NCI-H2029 (cell line): ENCODE measurements around the gene MAGEL2.

ENCODE experiments used
- DNase-seq: peaks from one replicate; lab custom pipeline; 2025; lab: John Stamatoyannopoulos, UW

Gene MAGEL2

DNA sequence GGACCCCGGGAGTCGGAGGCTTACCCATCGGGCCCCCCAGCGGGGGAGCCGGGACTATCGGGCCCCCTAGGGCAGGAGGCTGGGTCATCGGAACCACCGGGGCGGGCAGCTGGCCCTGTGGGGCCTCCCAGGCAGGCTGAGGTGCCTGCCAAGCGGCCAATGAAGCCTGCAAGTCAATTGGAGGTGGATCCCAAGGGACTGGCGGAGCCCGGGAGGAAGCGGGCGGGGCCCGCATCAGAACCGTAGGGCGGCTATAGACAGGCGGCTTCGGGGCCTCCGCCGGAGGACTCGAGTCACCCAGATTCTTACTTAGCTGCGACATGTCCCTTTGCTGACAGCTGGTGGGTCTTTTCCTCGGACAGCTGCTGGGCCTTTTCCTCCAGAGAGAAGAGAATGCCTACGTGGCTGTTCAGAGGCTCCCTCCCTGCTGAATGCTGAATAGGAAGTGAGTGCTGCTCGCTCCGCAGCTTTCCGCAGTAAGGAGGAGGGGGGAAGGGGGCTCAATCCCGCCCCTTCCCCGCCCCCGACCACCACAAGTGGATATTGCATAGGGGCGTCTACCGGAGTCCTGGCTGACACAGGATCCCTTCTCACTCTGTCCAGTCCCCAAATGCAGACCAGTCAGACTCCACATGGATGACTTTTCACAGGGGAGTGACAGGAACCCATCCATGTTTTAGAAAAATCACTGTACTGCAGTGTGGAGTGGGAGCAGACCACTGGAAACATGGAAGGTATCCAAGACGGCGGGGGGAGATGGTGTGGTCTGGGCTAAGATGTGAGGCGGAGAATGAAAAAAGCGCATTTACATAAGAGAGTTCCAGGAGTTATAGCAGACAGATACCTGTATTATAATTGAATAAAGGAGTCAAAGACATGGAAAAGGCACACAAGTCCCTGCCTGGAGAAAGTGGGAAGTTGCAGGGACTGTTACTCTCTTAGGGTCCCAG lies at the start of gene MAGEL2:
MAGEL2 (minus strand) TSS at position 447 of the 950 bp plus-strand sequence; CDS start at position 322, 125 bp downstream.
- no peak for DNase-seq

DNA sequence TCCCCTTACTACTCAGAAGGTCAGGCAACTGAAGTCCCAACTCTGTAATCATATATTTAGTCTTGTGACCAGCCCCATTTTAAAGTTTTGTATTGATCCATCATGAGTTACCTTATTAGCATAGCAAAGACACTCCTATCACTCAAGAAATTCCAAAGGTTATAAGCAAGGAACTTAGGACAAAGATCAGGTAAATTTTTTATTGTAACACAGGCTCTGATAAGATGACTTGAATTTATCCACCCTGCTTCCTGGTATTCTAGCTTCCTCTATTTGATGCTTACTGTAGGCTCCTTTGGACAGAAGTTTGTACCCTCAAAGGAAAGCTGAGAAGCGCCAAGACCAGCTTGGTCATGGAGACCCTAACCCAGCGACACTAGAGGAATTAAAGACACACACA lies 47.6 kb upstream of the MAGEL2 start:
- DNase-seq = no peak

DNA sequence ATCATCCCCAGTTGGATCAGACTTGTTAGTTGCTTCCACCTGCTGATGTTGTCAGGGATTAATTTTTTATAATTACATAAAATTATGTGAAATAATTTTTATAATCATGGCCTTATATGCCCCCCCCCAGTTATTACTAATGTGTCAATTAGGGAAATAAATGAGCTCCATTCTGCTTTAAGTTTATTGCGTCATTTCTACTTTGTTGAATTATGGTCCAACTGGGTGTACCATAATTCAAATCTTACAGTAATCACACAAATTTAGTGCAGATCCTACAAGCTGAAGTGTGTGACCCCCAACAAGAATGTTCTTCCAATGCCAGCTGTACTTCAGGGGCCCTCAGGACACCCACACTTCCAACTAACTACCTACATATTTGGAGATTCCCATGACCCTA lies 46.9 kb upstream of the MAGEL2 start:
- no peak for DNase-seq

DNA sequence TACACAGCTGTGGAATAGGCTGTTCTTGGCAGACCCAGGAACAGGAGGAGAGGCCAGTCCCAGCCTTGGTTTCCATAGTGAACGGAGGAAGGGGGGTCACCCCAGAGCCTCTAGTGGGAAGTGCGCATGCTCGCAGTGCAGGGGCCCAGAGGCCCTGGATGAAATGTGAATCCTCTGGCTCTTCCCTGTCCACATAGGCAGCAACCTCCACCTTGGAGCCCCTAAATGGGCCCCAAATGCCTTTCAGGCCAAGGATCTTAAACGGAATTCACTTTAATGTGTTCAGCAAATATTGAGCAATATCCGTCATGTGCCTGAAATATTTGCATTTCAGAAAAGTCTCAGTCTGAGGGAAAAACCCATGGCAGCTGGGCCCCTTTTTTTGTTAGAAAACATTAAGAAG lies 42.8 kb upstream of the MAGEL2 start:
- no peak for DNase-seq

DNA sequence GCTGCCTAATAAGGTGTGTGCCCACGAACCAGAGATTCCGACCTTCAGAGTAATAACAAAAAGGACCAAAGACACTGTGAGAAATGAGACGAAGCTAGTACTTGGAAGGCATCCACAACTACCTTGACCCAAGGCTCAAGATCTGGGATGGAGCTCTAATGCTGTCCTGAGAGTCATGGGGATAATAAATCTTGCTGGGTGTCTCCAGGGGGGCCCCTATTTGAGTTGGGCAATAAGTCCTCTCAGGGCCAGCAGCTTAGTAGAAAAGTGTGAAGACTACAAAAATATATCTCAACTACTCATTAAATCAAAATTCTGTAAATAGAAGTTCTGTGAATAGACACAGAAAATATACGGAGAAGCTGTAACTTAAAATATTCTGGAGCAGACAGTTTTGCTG lies 42.3 kb upstream of the MAGEL2 start:
- DNase-seq = no peak

DNA sequence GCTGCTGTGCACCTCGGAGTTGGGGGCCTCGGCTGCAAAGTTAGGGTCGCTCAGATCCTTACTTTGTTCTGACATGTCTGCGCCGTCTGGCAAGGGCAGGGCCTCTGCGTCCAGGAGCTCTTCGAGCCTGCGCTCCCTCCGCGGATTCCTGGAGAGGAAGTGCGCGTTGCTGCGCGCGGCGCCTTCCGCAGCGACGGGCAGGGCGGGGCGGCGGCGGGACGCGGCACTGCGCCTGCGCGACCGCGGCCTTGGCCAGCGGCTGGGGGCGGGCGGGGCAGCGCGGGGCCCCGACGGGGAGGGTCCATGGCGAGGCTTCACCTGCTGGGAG lies 39.4 kb upstream of the MAGEL2 start, which contains the start of gene NDN:
NDN (minus strand) TSS at position 163 of the 328 bp plus-strand sequence; CDS start at position 75, 88 bp downstream.
- peak; percentile 37 for DNase-seq

DNA sequence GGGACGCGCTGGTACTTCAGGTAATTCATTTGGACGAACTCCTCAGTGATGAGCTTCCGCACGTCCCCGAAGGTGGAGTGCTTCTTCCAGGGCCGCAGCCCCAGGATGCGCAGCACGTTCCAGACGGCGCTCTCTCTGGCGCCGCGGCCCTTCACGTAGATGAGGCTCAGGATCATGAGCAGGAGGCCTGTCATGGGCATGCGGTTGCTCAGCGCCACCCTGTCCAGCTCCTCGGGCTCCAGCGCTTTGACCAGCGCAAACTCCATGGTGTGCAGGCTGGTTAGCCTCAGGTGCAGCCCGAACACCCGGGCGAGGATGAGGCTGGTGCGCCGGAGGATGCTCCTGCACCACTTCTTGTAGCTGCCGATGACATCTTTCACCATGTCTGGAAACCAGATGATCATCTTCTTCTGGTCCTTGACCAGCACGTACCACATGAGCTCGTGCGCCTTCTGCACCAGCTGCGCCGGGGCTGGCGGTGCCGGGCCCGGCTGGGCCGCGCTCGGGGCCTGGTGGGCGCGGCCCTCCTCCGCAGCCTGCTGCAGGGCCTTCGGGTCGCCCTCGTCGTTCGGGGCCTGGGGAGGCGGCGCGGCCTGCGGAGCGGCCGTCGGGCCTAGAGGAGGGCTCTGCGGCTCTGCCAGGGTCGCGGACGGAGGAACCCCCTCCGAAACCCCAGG lies 38.9 kb upstream of the MAGEL2 start:
- DNase-seq = no peak

DNA sequence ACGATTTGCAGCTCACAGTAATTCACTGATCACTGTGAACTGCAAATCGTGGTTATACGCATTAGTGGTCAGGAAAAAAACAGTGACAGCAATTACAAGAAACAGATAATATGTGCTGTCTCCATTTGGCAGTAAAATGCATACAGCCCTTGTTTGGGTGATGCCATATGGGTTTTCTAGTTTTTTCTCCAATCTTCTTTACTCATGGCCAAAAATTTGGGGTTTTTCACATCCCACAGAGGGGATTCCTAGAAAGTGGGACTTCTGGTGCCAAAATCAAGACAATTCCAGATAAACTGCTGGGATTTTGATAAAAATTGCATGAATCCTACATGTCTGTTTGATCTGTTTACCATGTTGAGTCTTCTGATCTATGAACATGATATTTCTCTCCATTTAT lies 23.8 kb upstream of the MAGEL2 start:
- DNase-seq = no peak

DNA sequence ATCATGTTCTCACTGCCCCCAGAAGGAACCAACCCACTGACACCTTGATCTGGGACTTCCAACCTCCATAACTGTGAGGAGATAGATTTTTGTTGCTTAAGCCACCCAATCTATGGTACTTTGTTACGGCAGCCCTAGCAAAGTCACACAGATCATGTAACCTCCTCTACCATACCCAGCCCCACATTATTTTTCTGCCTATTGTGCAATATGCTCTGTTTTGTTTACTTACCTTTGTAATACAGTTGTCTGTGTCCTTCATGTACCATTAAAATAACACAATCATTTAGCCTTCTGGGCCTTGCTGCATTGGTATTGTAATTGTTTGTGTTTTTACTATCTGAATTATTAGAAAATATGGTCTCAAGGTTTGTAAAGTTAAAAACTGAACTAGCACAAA lies 23.3 kb upstream of the MAGEL2 start:
- DNase-seq = no peak

DNA sequence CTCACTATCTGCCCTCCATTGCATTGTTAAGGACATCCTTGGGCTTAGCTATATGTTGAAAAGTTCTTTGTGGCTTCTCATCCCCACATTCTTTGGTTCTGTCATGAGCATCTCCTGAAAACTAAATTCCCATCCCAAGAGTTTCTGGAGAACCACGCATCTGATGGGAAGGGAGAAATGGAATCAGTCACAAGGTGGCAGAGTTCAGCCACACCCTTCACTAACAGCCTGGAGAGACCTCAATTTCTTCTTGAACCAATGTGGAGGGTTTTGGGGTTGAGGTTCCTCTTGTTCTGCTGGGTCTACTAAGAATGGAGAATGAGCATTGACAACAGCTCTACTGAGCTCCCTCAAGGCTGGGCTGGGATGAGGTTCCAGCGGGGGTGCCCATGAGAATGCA lies 15.6 kb upstream of the MAGEL2 start:
- no peak for DNase-seq

DNA sequence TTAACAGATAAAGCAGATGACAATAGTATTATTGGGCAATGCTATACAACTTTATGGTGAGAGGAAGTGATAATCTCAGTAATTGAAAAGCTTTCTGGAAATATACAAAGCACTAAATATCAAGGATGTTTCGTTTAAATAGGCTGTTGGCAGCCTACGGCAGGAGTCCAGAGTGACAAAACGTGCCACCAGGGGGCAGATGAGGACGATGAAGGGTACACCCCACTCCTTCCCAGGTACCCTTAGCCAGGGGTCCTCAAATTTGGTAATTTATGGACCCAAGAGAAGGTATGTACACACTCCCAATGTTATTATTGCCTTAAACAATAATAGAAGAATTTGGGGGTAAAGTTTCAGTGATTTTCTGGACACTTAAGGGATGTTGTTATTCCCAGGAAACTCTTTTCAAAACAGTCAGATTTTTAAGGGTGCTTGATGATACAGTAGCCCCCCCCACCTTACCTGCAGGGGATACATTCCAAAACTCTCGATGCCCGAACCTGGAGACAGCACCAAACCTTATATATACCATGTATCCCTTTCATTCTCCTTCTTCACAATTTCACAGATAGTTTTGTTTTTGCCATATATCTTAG lies 1.4 kb upstream of the MAGEL2 start:
- DNase-seq = no peak

DNA sequence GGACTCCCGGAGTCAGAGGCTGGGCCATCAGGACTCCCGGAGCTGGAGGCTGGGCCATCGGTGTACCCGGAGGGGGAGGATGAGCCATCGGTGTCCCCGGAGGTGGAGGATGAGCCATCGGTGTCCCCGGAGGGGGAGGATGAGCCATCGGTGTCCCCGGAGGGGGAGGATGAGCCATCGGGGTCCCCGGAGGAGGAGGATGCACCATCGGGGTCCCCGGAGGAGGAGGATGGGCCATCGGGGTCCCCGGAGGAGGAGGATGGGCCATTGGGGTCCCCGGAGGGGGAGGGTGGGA lies 719 bp downstream of the MAGEL2 start:
- DNase-seq = no peak

DNA sequence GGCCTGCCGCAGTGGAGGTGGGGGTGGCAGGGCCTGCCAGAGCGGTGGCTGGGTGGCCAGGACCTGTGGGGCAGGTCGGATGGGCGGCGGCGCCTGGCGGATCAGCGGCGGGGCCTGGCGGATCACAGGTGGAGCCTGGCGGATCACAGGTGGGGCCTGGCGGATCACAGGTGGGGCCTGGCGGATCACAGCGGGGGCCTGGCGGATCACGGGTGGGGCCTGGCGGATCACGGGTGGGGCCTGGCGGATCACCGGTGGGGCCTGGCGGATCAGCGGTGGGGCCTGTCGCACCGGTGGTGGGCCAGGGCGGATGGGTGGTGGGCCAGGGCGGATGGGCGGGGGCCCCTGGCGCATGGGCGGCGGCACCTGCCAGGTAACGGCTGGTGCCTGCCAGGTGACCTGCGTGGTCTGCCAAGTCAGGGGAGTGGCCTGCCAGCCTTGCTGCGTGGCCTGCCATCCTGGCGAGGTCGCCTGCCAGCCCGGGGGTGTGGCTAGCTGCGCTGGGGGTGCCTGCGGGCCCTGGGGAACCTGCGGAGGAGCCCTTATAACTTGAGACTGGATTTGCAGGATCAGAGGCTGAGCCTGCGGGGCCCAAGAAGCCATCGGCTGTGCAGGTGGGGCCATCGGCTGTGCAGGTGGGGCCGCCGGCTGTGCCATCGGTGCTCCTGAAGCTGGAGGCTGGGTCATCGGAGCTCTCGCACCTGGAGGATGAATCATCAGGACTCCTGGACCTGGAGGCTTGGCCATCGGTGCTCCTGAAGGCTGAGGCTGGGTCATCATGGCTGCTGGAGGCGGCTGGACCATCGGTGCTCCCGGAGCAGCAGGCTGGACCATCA lies 1.3 kb downstream of the MAGEL2 start:
- no peak for DNase-seq

DNA sequence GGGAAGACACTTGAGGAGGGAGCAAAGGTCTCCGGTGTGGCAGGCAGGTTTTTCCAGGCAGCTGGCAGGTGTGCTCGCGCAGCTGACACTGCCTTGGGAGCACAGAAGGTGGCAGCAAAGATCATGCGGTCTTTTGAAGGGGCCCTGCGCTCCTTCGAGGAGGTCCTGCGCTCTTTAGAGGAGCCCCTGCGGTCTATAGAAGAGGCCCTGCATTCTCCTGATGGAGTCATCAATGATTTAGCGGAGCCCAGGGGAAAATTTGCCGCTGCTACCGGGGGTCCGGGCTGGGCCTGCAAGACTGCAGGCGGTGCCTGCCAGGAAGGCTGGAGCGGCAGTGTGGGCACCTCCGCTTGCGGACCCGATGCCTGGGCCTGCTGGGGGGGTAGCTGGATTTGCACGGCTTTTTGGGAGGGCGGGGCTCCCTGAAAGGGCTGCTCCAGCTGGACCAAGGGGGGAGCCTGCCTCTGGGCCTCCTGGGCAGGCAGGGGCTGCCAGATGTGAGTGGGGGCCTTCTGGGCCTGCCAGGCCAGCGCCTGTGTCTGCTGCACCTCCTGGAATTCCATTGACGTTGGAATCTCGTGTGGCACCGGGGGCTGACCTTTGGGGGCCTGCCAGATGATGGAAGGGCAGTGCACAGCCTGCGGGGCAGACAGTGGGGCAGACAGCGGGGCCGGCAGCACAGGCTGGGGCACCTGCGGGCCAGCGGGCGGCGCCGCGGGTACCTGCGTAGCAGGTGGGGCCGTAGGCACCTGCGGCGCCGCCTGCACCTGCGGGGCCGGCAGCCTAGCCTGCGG lies 2.1 kb downstream of the MAGEL2 start:
- DNase-seq = no peak

DNA sequence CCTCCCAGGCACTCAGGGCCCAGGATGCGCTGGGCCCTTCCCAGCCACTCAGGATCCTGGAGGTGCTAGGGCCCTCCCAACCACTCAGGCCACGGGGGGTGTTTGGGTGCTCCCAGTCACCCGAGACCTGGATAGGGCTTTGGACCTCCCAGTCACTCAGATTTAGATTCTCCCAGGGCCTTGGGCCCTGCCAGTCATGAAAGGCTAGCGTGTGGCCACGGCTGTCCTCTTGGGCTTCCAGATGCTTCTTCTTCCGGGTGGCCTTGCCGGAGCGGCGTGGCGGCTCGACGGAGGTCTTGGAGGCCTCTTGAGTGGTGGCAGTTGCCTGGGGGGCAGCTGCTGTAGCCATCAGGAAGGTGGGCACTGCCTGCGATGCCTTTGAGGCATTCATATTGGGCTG lies 2.8 kb downstream of the MAGEL2 start:
- no peak for DNase-seq

DNA sequence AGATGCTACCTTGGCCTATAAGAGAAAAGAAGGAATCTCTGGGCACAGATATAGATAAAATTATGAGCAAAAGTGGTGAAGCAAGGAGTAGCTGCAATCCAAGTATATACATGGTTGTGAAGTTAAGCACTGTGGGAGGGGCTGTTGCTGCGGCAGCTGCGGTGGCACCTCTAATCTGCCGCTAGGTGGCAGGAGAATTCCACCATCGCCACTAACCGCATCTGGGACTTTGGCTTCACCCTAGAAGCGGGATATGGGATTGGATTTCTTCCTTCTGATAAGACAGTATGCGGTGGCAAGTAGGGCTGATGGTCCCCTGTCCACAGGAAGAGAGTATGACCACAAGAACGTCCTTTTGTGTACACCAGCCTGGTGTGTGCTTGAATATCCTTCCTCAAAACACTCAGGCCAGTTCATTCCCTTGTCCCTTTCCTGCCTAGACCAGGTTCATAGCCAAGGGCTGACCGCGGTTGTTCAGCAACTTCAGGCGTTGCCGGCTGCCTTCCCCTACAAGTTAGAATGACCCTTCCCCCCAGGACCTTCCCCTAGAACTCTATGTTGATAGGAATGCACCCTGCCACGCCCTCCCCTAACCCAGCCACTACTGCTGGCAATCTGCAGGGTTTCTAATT lies 5.1 kb downstream of the MAGEL2 start:
- DNase-seq = peak; percentile 27

DNA sequence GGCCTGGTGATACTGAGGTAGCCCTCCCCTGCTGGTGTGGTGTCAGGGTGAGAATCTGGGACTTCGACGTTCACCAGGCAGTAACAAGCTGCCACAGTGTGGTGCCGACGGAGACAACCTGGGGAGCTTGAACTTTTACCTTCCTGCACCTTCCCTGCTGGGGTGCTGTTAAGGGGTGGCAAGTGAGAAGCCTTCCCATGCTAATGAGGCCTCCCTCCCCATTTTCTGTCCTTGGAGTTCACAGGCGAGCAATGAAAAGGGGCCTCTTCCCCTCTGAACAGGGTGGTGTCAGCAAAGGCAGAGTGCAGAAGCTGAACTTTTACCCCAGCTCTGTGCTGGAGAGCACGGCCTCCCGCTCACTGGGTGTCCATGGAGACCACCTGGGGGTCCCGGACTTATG lies 13.5 kb downstream of the MAGEL2 start:
- no peak for DNase-seq

DNA sequence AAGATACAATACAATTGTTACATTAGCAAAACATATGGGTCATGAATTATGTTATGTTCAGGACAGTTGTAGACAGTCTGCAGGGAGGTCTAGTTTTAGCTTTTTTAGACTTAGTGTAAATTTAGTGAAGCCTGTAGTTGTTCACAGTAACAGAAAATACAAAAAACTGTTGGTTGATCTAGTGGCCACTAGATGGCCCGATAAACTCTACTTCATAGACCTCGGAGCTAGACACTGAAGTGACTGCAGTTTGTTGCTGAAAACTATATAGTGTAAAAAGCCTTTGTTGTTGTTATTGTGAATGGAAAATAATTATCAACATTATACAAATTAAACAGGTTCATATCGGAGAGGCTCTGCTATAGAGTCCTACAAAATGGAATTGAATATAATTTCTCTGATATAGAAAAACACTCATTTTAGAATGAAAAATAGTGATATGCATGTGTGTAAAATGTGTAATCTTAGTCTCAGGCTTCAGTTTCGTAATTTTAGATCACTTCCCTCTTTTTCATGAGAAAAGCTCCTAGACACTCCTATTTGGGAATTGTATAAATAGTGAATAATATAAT lies 18.3 kb downstream of the MAGEL2 start:
- DNase-seq = no peak

DNA sequence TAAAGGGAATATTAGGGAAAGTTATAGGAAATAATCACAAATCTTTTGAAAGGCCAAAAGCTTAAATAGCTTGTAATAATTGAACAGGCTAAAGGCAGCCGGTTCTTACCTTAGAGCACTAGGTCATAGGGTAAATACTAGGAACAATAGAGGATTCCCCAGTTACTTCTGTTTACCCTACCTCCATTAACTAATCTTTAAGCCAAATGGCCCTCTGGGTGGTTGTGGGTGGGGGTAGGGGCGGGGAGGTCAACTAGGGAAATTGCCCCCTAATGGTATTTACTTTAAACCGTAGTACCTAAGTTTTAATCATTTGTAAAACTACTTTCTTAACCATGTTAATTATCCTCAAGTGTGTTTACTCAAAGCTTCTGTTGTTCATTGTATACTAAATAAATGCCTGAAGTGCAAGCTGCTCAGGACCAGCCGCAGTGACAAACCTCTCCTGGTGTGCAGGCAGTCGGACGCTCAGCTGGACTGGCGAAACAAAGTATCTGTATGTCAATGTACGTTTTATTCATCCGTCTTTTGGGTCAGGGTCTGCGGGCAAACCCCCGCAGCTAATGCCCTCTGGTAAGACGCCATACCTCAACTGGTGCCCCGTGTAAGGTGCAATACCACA lies 18.9 kb downstream of the MAGEL2 start:
- no peak for DNase-seq

DNA sequence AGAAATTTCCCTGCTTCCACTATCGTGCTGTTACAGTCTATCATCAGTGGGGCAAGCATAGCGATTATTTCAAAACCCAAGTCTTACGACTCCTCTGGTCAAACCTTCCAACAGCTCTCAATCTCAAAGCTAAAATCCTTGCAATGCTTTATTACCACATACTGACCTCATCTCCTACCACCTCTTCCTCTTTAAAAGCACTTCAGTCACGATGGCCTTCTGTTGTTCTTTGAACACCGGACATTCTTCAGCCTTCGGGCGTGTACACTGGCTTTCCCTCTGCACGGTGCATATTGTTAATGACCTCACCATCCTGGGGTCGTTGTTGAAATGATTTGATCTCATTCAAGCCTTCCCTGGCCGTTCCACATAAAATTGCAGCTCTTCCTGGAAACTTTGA lies 31.1 kb downstream of the MAGEL2 start:
- DNase-seq = no peak
